ENCODE measurements around the gene FOSL2. TPM values are rescaled to one million over a fixed set of nuclear protein-coding genes. Genes with fewer than 3 reads are reported as not detected.

Gene FOSL2
- total RNA-seq, 1 donor from 2014 or later: 349 TPM

- no peak for DNase-seq (ENCODE audit: low read depth)
Measured at GRCh38 chr2:28394997-28395333, 2.3 kb downstream of the FOSL2 start.

GRCh38 chr2:28395334-28396061 is 2.8 kb downstream of the FOSL2 start:
- peak; percentile 65 for DNase-seq (ENCODE audit: low read depth)

- no peak for DNase-seq (ENCODE audit: low read depth)
Measured at GRCh38 chr2:28397043-28397381, 4.4 kb downstream of the FOSL2 start.

- DNase-seq (ENCODE audit: low read depth): peak; percentile 85
Measured at GRCh38 chr2:28398101-28398834, 5.6 kb downstream of the FOSL2 start.

GRCh38 chr2:28399289-28399688 is 6.6 kb downstream of the FOSL2 start:
- no peak for DNase-seq (ENCODE audit: low read depth)

GRCh38 chr2:28399956-28400355 is 7.3 kb downstream of the FOSL2 start:
- DNase-seq (ENCODE audit: low read depth): no peak

- DNase-seq (ENCODE audit: low read depth): no peak
Measured at GRCh38 chr2:28400419-28400818, 7.8 kb downstream of the FOSL2 start.

- no peak for DNase-seq (ENCODE audit: low read depth)
Measured at GRCh38 chr2:28400921-28401320, 8.3 kb downstream of the FOSL2 start.

- no peak for DNase-seq (ENCODE audit: low read depth)
Measured at GRCh38 chr2:28401411-28401810, 8.8 kb downstream of the FOSL2 start.

GRCh38 chr2:28401948-28402550 is 9.4 kb downstream of the FOSL2 start:
- DNase-seq (ENCODE audit: low read depth): no peak

- no peak for DNase-seq (ENCODE audit: low read depth)
Measured at GRCh38 chr2:28403370-28403956, 10.8 kb downstream of the FOSL2 start.

- DNase-seq (ENCODE audit: low read depth): no peak
Measured at GRCh38 chr2:28404086-28404485, 11.4 kb downstream of the FOSL2 start.

GRCh38 chr2:28405537-28405936 is 12.9 kb downstream of the FOSL2 start:
- DNase-seq (ENCODE audit: low read depth): no peak

- DNase-seq (ENCODE audit: low read depth): peak; percentile 65
Measured at GRCh38 chr2:28406276-28407096, 13.8 kb downstream of the FOSL2 start.

GRCh38 chr2:28407131-28407975 is 14.7 kb downstream of the FOSL2 start:
- DNase-seq (ENCODE audit: low read depth): no peak

GRCh38 chr2:28407976-28408690 is 15.5 kb downstream of the FOSL2 start:
- DNase-seq (ENCODE audit: low read depth): no peak

- peak; percentile 91 for DNase-seq (ENCODE audit: low read depth)
Measured at GRCh38 chr2:28408764-28409599, 16.3 kb downstream of the FOSL2 start.

- no peak for DNase-seq (ENCODE audit: low read depth)
Measured at GRCh38 chr2:28411166-28411755, 18.6 kb downstream of the FOSL2 start.

All from renal cortical epithelial cell (primary cell).